Thyroid gland (tissue), 4 donors: ENCODE results near the gene ADAMTSL3. TPM values are rescaled to one million over a fixed set of nuclear protein-coding genes. Genes with fewer than 3 reads are reported as not detected.
"Not testable (repeated sequence)": the region's sequence is repeated elsewhere in the genome, so short reads cannot be mapped to it uniquely, and the experiment has no call there.

Source experiments
- DNase-seq, 2 donors: peaks; one replicate each; pipeline ENCODE4 v3.0.0-alpha.2; 2019
- H3K27ac ChIP-seq, 3 donors: fragments of 200-600 bp; sonication (generic); 1 replicate in 2 of 3; 2 replicates in 1 of 3; pipeline ENCODE4 v1.5.1; 2016 to 2019; ENCODE audit warnings: mild to moderate bottlenecking in 1 of 3, moderate library complexity in 1 of 3
- H3K27me3 ChIP-seq: fragments of 200-600 bp; sonication (generic); one replicate; pipeline ENCODE4 v1.5.1; 2019
- H3K36me3 ChIP-seq, 2 donors: fragments of 200-600 bp; sonication (generic); one replicate each; pipeline ENCODE4 v1.5.1; 2016 to 2019
- H3K4me1 ChIP-seq, 2 donors: fragments of 200-600 bp; sonication (generic); one replicate each; pipeline ENCODE4 v1.5.1; 2017 to 2019
- H3K4me3 ChIP-seq, 3 donors: fragments of 200-600 bp; sonication (generic); replicated peaks in 1 of 3; 1 replicate in 2 of 3; 2 replicates in 1 of 3; pipeline ENCODE4 v1.5.1; 2016; ENCODE audit warnings: mild to moderate bottlenecking in 1 of 3
- H3K9me3 ChIP-seq: fragments of 200-600 bp; sonication (generic); one replicate; pipeline ENCODE4 v1.5.1; 2017
- POLR2A ChIP-seq, 2 donors: fragments of 450-650 bp; IDR thresholded peaks; one replicate each; pipeline ENCODE4 v1.6.1; 2017; ENCODE audit warnings: antibody characterized with exemption in 2 of 2, mild to moderate bottlenecking in 2 of 2, moderate library complexity in 1 of 2
- WGBS, 2 donors: methylation state at CpG; one replicate each; pipeline ENCODE4 v1.1.5; 2017; 5-methylcytosine and 5-hydroxymethylcytosine counted together
- intact Hi-C: fragments of 100-400 bp; cut with DNase I; formaldehyde crosslinking; loops from one replicate; pipeline ENCODE4 v1.15.1; 2023
- small RNA-seq: library from RNA; depleted of rRNA; stranded (forward); fragments of <200 nt; gene quantifications from one replicate; pipeline ENCODE3, GENCODE V24; 2016
- total RNA-seq, 4 donors: library from RNA; depleted of rRNA; stranded (reverse); fragments of >200 nt; gene quantifications; one replicate each; pipeline ENCODE4 v1.2.3, GENCODE V29; 2016
- TF ChIP-seq, protein P1 (sequence below), 6 experiments: fragments of 200-600 bp in 3 of 6; fragments of 450-650 bp in 3 of 6; sonication (generic) in 3 of 6; IDR thresholded peaks; one replicate each; pipeline ENCODE4 v1.5.1; 2016 to 2019; ENCODE audit warnings: antibody characterized with exemption in 6 of 6, mild to moderate bottlenecking in 2 of 6, inconsistent platforms in 1 of 6, moderate library complexity in 1 of 6

The ADAMTSL3 gene
- total RNA-seq, 4 donors from 2014 or later = 5.5 to 14.8 (median 6.5) TPM

DNA sequence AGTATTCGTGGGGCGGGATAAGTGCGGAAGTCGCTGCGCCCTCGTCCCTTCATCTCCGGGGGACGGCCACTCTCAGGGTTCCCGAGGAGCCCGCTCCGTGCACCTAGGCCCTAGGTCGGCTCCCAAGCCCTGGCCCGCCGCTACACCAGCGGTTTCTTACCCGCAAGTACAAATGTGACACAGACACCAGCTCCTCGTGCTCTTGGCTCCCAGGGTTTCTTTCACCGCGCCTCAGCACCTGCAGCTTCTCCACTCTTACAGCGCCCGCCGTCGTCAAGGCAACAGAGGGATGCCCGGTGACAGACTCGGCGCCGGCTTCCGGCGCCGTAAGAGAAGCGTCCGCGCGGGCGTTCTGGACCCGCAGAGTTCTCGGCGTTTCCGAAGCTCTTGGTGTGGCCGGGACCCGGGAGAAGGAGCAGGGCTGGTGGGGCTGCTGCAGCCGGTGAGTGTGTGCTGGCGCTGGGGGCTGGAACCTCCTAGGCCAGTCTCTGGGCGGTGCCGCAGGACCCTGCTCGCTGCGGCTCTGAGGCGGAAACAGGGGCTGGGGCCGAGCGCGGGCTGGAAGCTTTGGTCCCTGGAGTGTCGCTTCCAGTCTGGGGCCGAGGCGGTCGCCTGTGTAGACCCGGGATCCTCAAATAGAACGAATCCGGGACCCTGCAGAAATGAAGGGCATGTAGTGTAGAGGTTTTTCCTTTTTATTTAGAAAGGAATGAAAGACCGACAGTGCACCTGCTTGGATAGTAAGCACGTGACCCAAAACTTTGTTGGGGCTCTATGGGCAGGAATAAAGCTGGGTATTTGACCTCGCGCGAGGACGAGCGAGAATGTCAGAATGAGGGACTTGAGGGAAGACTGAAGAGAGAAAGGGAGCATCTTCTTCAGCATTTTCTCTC, 426.2 kb downstream of the ADAMTSL3 start:
- Histone ChIP-seq H3K9me3 (no peaks in the 10 kb centered on the region), H3K27ac (no peak overlapping the region), H3K4me3 (no peak overlapping the region), H3K36me3 (no peaks in the 10 kb centered on the region), H3K4me1 (peaks cover 0 to 7% of the 10 kb centered on the region in 2 donors), H3K27me3 (peaks cover 4% of the 10 kb centered on the region)
- TF ChIP-seq POLR2A (IDR thresholded peaks at IDR 0.05) = no peak
- TF ChIP-seq, protein P1, sequence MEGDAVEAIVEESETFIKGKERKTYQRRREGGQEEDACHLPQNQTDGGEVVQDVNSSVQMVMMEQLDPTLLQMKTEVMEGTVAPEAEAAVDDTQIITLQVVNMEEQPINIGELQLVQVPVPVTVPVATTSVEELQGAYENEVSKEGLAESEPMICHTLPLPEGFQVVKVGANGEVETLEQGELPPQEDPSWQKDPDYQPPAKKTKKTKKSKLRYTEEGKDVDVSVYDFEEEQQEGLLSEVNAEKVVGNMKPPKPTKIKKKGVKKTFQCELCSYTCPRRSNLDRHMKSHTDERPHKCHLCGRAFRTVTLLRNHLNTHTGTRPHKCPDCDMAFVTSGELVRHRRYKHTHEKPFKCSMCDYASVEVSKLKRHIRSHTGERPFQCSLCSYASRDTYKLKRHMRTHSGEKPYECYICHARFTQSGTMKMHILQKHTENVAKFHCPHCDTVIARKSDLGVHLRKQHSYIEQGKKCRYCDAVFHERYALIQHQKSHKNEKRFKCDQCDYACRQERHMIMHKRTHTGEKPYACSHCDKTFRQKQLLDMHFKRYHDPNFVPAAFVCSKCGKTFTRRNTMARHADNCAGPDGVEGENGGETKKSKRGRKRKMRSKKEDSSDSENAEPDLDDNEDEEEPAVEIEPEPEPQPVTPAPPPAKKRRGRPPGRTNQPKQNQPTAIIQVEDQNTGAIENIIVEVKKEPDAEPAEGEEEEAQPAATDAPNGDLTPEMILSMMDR (IDR thresholded peaks at IDR 0.05) = no peak
- intact Hi-C loops = no loop called here
- peak; percentile 4 for DNase-seq
- WGBS, 2 donors = 3% methylated on average over 23 to 52 of the region's 65 CpGs

DNA sequence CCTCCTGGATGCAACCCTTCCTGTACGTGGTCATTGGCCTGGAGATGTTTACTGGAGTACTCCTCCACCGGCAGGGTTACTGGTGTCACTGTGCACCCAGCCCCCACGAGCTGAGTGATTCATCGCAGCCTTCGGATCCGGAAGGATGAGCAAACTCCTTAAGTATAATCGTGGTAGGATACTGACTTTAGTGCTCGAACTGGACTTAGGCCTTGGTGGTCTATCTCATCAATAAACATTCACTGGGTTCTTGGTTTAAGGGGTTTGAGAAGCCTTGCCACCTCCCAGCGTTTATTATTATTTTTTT, 426.8 kb downstream of the ADAMTSL3 start:
- DNase-seq, H3K27me3 ChIP-seq, H3K9me3 ChIP-seq, H3K27ac ChIP-seq, H3K36me3 ChIP-seq, H3K4me3 ChIP-seq, H3K4me1 ChIP-seq, intact Hi-C loops: not testable (repeated sequence)
- 30 to 43% methylated on average over 9 of the region's 9 CpGs for WGBS, 2 donors

DNA sequence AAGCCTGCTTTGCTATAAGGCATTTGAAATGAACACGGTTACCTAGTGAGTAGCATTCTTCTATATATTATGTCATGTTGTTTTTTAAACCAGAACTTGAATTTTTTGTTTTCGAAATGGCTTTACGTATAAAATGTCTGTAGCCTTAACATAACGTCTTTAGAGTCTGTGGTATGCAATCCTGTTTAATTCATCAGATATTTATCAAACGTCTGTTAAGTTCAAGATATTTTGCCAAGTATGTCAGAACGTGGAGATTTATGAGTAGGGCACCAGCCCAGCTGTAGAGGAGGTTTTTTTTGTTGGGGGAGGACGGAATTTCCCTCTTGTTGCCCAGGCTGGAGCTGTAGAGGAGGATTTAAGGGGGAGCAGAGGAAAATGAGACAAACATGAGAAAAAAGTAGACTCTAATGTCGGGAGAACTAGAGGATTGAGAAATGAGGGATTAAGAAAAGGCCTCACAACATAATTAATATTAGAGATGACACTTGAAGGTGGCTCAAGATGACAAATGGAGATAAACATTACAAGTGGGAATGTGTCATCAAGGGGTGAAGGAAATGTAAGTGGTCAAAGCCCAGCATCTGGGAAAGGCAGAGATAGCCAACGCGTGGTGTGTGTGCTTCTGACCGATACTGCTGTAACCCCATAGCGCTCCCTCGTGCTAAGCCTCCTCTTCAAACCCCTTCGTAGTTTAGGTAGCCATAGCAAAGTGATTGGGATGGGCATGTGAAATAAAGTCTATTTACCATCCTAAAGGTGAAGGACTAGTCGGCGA, 427.7 kb downstream of the ADAMTSL3 start:
- WGBS, 2 donors = 81 to 84% methylated on average over 16 of the region's 16 CpGs
- TF ChIP-seq, protein P1 (IDR thresholded peaks at IDR 0.05) = no peak
- no peak for TF ChIP-seq POLR2A (IDR thresholded peaks at IDR 0.05)
- no peaks in the 10 kb centered on the region for H3K36me3 ChIP-seq
- no peak overlapping the region for H3K27ac ChIP-seq
- intact Hi-C loops = no loop called here
- no peaks in the 10 kb centered on the region for H3K9me3 ChIP-seq
- no peak overlapping the region for H3K4me3 ChIP-seq
- H3K4me1 ChIP-seq = peaks cover 0 to 7% of the 10 kb centered on the region in 2 donors
- DNase-seq = no peak
- peaks cover 4% of the 10 kb centered on the region for H3K27me3 ChIP-seq

DNA sequence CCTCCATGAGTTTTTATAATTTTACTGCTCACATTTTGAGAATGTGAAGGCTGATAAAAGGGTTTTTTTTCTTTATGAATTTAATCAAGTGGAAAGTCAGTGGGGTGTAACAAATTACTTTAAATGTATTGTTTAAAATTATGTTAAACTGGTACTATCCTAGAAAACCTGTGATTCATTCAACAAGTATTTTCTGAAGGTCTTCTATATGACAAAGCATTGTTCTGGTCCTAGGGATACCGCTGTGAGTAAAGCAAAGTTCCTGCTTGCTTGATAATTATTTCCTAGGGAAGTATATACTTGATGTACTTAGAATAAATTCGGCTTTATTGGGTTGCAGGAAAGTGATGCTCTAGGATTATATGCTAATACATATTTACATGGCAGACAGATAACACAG, 428.8 kb downstream of the ADAMTSL3 start:
- Histone ChIP-seq H3K27me3 (peaks cover 4% of the 10 kb centered on the region), H3K27ac (no peak overlapping the region), H3K4me3 (no peak overlapping the region), H3K36me3 (no peaks in the 10 kb centered on the region), H3K4me1 (peaks cover 0 to 7% of the 10 kb centered on the region in 2 donors), H3K9me3 (no peaks in the 10 kb centered on the region)
- 77 to 88% methylated on average over 2 of the region's 2 CpGs for WGBS, 2 donors
- intact Hi-C loops = no loop called here
- no peak for DNase-seq
- TF ChIP-seq POLR2A (IDR thresholded peaks at IDR 0.05) = no peak
- TF ChIP-seq, protein P1 (IDR thresholded peaks at IDR 0.05) = no peak

DNA sequence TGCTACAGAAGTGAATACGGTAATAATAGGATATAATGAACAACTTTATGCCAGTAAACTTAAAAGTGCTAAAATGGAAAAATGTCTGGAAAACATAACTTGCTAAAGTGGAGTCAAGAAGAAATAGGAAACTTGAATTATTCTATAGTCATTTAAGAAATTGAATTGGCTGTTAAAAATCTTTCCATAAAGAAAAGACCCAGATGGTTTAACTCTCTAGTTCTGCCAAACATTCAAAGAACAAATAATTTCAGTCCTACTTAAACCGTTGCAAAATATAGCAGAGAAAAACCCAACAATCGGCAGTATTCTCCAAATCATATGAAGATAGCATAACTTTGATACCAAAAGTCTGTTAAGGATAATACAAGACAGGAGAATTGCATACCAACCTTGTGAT, 432.1 kb downstream of the ADAMTSL3 start:
- H3K4me1 ChIP-seq, H3K36me3 ChIP-seq, H3K27me3 ChIP-seq, H3K27ac ChIP-seq, DNase-seq, H3K4me3 ChIP-seq, H3K9me3 ChIP-seq, intact Hi-C loops: not testable (repeated sequence)
- WGBS, 2 donors = 85% methylated on average over 3 of the region's 3 CpGs

Small RNAs within 50 kb of the gene (small RNA-seq; reads per million reads assigned to genes)
- not detected for gene RNU6-1339P
- not detected for gene RNU6-401P

Other genes with a start within 250 kb of the ADAMTSL3 start
- gene SH3GL3, start 206.8 kb upstream of the ADAMTSL3 start, total RNA-seq = under 1 TPM in 1 of 4 donors, not detected in 3; 0.40 TPM